ENCODE results near the gene CACNB4.

The CACNB4 gene

GRCh38 chr2:151975460-151976414 is 123.1 kb downstream of the CACNB4 start:
- H3K27me3 ChIP-seq (ENCODE audit: control insufficient read depth in 1 of 2, insufficient read depth in 2 of 2, low read length in 2 of 2) = no peaks in the 10 kb centered on the region
- peaks cover 5% of the 10 kb centered on the region for H3K4me1 ChIP-seq (ENCODE audit: control insufficient read depth, insufficient read depth, low read length)
- H3K9me3 ChIP-seq (ENCODE audit: control insufficient read depth in 2 of 2, low read length in 2 of 2) = no peaks in the 10 kb centered on the region
- no peak overlapping the region for H3K27ac ChIP-seq (ENCODE audit: low read length)
- no peaks in the 10 kb centered on the region for H3K36me3 ChIP-seq (ENCODE audit: control insufficient read depth in 2 of 2, insufficient read depth in 2 of 2, low read length in 2 of 2)
- no peak overlapping the region for H3K4me3 ChIP-seq (ENCODE audit: low read length in 2 of 2)
- H3K9ac ChIP-seq (ENCODE audit: low read length in 2 of 2) = no peak overlapping the region

- Histone ChIP-seq H3K9ac (ENCODE audit: low read length in 2 of 2) (no peak overlapping the region), H3K27me3 (ENCODE audit: control insufficient read depth in 1 of 2, insufficient read depth in 2 of 2, low read length in 2 of 2) (no peaks in the 10 kb centered on the region), H3K4me3 (ENCODE audit: low read length in 2 of 2) (no peak overlapping the region), H3K27ac (ENCODE audit: low read length) (no peak overlapping the region), H3K4me1 (ENCODE audit: control insufficient read depth, insufficient read depth, low read length) (peaks cover 5% of the 10 kb centered on the region), H3K9me3 (ENCODE audit: control insufficient read depth in 2 of 2, low read length in 2 of 2) (no peaks in the 10 kb centered on the region), H3K36me3 (ENCODE audit: control insufficient read depth in 2 of 2, insufficient read depth in 2 of 2, low read length in 2 of 2) (no peaks in the 10 kb centered on the region)
These were observed 123.9 kb downstream of the CACNB4 start for GRCh38 chr2:151974988-151975387.

- H3K27ac ChIP-seq (ENCODE audit: low read length) = no peak overlapping the region
- no peaks in the 10 kb centered on the region for H3K36me3 ChIP-seq (ENCODE audit: control insufficient read depth in 2 of 2, insufficient read depth in 2 of 2, low read length in 2 of 2)
These were observed 125.0 kb downstream of the CACNB4 start for GRCh38 chr2:151973901-151974199.

DNA sequence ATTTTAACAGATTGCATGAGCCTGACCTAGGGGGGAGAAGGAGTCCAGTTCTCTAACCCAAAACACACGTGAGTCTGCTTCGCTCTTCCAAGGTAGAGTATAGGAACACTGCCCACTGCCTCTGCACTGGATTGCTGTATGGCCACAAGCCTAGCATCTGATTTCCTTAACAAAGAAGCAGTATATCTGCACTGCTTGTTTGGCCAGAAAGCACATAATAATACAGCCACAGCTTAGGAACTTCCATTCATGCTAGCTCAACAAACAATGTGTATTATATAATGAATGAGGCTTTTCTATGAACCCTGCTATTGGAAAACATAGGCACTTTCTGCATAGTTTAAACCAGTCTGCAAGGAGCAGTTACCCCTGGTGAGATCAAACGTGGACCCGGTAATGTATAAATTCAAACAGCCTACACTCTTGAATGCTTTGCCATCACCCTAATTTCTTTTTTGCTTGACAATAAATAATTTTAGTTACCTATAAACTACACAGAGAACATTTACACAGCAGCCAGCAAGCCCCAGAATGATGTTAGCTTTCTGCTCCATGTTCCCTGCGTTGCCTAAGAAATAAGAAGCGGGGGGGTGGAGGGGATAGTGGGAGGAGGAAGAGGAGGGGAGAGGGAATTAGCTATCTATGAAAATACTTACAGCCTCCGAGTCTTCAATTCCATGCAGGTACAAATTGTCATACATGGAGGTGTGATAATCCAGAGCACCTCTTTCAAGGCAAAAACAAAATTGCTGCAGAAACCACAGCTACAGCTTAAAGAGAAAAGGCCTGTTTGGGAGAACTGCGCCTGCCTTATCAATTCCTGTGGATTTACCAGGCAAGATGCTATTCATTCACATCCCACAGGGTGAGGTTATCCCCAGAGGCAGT is 125.6 kb downstream of the CACNB4 start:
- Histone ChIP-seq H3K4me3 (ENCODE audit: low read length in 2 of 2) (peak overlapping the region in 1 of 2 donors; percentile 44), H3K27me3 (ENCODE audit: control insufficient read depth in 1 of 2, insufficient read depth in 2 of 2, low read length in 2 of 2) (no peaks in the 10 kb centered on the region), H3K9ac (ENCODE audit: low read length in 2 of 2) (no peak overlapping the region), H3K36me3 (ENCODE audit: control insufficient read depth in 2 of 2, insufficient read depth in 2 of 2, low read length in 2 of 2) (no peaks in the 10 kb centered on the region), H3K4me1 (ENCODE audit: control insufficient read depth, insufficient read depth, low read length) (peaks cover 5% of the 10 kb centered on the region), H3K9me3 (ENCODE audit: control insufficient read depth in 2 of 2, low read length in 2 of 2) (no peaks in the 10 kb centered on the region), H3K27ac (ENCODE audit: low read length) (no peak overlapping the region)

More at GRCh38 chr2:151973901-151974199, 125.0 kb downstream of the CACNB4 start:
- peak overlapping the region in 1 of 2 donors; percentile 44 for H3K4me3 ChIP-seq (ENCODE audit: low read length in 2 of 2)
- H3K9ac ChIP-seq (ENCODE audit: low read length in 2 of 2) = no peak overlapping the region
- H3K4me1 ChIP-seq (ENCODE audit: control insufficient read depth, insufficient read depth, low read length) = peaks cover 5% of the 10 kb centered on the region
- H3K9me3 ChIP-seq (ENCODE audit: control insufficient read depth in 2 of 2, low read length in 2 of 2) = no peaks in the 10 kb centered on the region
- no peaks in the 10 kb centered on the region for H3K27me3 ChIP-seq (ENCODE audit: control insufficient read depth in 1 of 2, insufficient read depth in 2 of 2, low read length in 2 of 2)

- no peak overlapping the region for H3K27ac ChIP-seq (ENCODE audit: low read length)
These were observed 126.4 kb downstream of the CACNB4 start for GRCh38 chr2:151972241-151973012.

GRCh38 chr2:151971301-151972051 is 127.4 kb downstream of the CACNB4 start:
- Histone ChIP-seq H3K4me3 (ENCODE audit: low read length in 2 of 2) (no peak overlapping the region), H3K27ac (ENCODE audit: low read length) (no peak overlapping the region), H3K27me3 (ENCODE audit: control insufficient read depth in 1 of 2, insufficient read depth in 2 of 2, low read length in 2 of 2) (no peaks in the 10 kb centered on the region), H3K36me3 (ENCODE audit: control insufficient read depth in 2 of 2, insufficient read depth in 2 of 2, low read length in 2 of 2) (no peaks in the 10 kb centered on the region), H3K9ac (ENCODE audit: low read length in 2 of 2) (no peak overlapping the region), H3K4me1 (ENCODE audit: control insufficient read depth, insufficient read depth, low read length) (peaks cover 5% of the 10 kb centered on the region), H3K9me3 (ENCODE audit: control insufficient read depth in 2 of 2, low read length in 2 of 2) (no peaks in the 10 kb centered on the region)

More at GRCh38 chr2:151972241-151973012, 126.4 kb downstream of the CACNB4 start:
- no peaks in the 10 kb centered on the region for H3K27me3 ChIP-seq (ENCODE audit: control insufficient read depth in 1 of 2, insufficient read depth in 2 of 2, low read length in 2 of 2)
- no peak overlapping the region for H3K4me3 ChIP-seq (ENCODE audit: low read length in 2 of 2)
- H3K36me3 ChIP-seq (ENCODE audit: control insufficient read depth in 2 of 2, insufficient read depth in 2 of 2, low read length in 2 of 2) = no peaks in the 10 kb centered on the region
- H3K9me3 ChIP-seq (ENCODE audit: control insufficient read depth in 2 of 2, low read length in 2 of 2) = no peaks in the 10 kb centered on the region
- H3K9ac ChIP-seq (ENCODE audit: low read length in 2 of 2) = no peak overlapping the region
- peaks cover 5% of the 10 kb centered on the region for H3K4me1 ChIP-seq (ENCODE audit: control insufficient read depth, insufficient read depth, low read length)

GRCh38 chr2:151968770-151969470 is 129.9 kb downstream of the CACNB4 start:
- no peaks in the 10 kb centered on the region for H3K36me3 ChIP-seq (ENCODE audit: control insufficient read depth in 2 of 2, insufficient read depth in 2 of 2, low read length in 2 of 2)
- H3K9me3 ChIP-seq (ENCODE audit: control insufficient read depth in 2 of 2, low read length in 2 of 2) = no peaks in the 10 kb centered on the region
- H3K4me1 ChIP-seq (ENCODE audit: control insufficient read depth, insufficient read depth, low read length) = peaks cover 5% of the 10 kb centered on the region
- no peaks in the 10 kb centered on the region for H3K27me3 ChIP-seq (ENCODE audit: control insufficient read depth in 1 of 2, insufficient read depth in 2 of 2, low read length in 2 of 2)
- H3K4me3 ChIP-seq (ENCODE audit: low read length in 2 of 2) = no peak overlapping the region
- H3K27ac ChIP-seq (ENCODE audit: low read length) = no peak overlapping the region
- H3K9ac ChIP-seq (ENCODE audit: low read length in 2 of 2) = no peak overlapping the region

- H3K27ac ChIP-seq (ENCODE audit: low read length) = no peak overlapping the region
- no peak overlapping the region for H3K4me3 ChIP-seq (ENCODE audit: low read length in 2 of 2)
- H3K36me3 ChIP-seq (ENCODE audit: control insufficient read depth in 2 of 2, insufficient read depth in 2 of 2, low read length in 2 of 2) = no peaks in the 10 kb centered on the region
- H3K9ac ChIP-seq (ENCODE audit: low read length in 2 of 2) = no peak overlapping the region
- H3K4me1 ChIP-seq (ENCODE audit: control insufficient read depth, insufficient read depth, low read length) = peaks cover 2% of the 10 kb centered on the region
- no peaks in the 10 kb centered on the region for H3K9me3 ChIP-seq (ENCODE audit: control insufficient read depth in 2 of 2, low read length in 2 of 2)
- no peaks in the 10 kb centered on the region for H3K27me3 ChIP-seq (ENCODE audit: control insufficient read depth in 1 of 2, insufficient read depth in 2 of 2, low read length in 2 of 2)
These were observed 130.8 kb downstream of the CACNB4 start for GRCh38 chr2:151967829-151968722.

DNA sequence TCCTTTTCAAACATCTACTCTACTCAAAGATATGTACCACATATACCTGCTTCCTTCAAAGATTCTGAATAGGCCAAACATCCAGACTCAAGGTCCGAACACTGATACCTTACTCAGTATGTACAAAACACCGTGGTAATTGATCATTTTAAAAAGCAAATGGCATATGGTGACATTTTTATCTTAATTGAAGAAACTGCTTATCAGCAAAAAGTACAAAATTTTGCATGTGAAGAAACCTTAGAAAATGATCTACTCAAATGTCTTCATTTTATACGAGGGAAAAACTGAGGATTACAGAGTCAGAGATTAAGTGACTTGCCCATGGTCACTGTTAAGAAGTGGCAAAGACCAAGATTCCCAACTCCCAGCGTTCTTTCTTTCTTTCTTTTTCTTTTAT is 133.0 kb downstream of the CACNB4 start:
- Histone ChIP-seq H3K36me3 (ENCODE audit: control insufficient read depth in 2 of 2, insufficient read depth in 2 of 2, low read length in 2 of 2) (no peaks in the 10 kb centered on the region), H3K9ac (ENCODE audit: low read length in 2 of 2) (no peak overlapping the region), H3K9me3 (ENCODE audit: control insufficient read depth in 2 of 2, low read length in 2 of 2) (no peaks in the 10 kb centered on the region), H3K4me1 (ENCODE audit: control insufficient read depth, insufficient read depth, low read length) (no peaks in the 10 kb centered on the region), H3K27me3 (ENCODE audit: control insufficient read depth in 1 of 2, insufficient read depth in 2 of 2, low read length in 2 of 2) (no peaks in the 10 kb centered on the region), H3K27ac (ENCODE audit: low read length) (no peak overlapping the region), H3K4me3 (ENCODE audit: low read length in 2 of 2) (no peak overlapping the region)
